Mononuclear cell (primary cell): ENCODE data around the gene BAG5. TPM values are rescaled to one million over a fixed set of nuclear protein-coding genes. Genes with fewer than 3 reads are reported as not detected.

ENCODE experiments used
- H3K27me3 ChIP-seq: 2 replicates; pipeline ENCODE4 v1.6.0; 2011; ENCODE audit warnings: low read length, control low read depth; ENCODE audit not compliant: insufficient read depth
- H3K4me1 ChIP-seq: 2 replicates; pipeline ENCODE4 v1.5.1; 2011; ENCODE audit warnings: mild to moderate bottlenecking, low read length, control low read depth; ENCODE audit not compliant: insufficient read depth
- H3K4me3 ChIP-seq: 2 replicates; pipeline ENCODE4 v1.5.1; 2011; ENCODE audit warnings: mild to moderate bottlenecking, low read length, moderate library complexity
- H3K9me3 ChIP-seq: 2 replicates; pipeline ENCODE4 v1.5.1; 2011; ENCODE audit warnings: low read depth, mild to moderate bottlenecking, control low read depth, low read length
- total RNA-seq: library from RNA; depleted of rRNA; stranded (reverse); fragments of >200 nt; gene quantifications from one replicate; pipeline ENCODE4 v1.2.3, GENCODE V29; 2012

BAG5 gene
- total RNA-seq, 1 donor = 45.8 TPM

DNA sequence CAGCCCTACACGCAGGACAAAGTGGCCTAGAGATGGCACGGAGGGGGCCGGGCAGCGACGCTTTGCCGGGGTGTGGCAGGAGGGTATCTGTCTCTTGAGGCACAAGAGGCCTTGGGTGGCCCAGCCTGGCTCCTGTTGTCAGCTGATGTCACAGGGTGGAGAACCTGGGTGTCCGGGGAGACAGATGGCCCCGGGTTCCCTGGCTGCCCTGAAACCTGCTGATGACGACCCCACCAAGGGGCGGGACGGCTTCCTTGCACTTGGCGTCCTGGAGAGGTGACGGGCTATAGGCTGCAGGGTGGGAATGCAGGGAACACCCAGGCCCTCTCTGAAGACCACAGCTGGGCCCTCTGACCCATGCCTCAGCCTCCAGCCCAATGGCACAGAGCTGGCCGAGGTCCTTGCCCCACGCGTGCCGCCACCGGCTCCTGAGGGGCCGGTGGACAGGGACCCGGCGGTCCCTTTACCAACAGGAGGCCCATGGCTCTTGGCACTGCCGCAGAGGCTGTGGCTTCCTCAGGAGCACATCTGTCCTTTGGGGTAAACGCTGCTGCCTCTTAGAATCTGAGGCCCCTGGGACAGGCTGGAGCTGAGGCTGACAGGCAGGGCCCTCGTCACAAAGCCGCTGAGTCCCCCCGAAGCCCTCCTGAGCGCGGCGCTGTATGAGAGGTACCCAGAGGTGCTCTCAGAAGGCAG lies 17.1 kb downstream of the BAG5 start:
- Histone ChIP-seq H3K4me1 (no peaks in the 10 kb centered on the region), H3K9me3 (no peaks in the 10 kb centered on the region), H3K4me3 (no peak overlapping the region), H3K27me3 (no peaks in the 10 kb centered on the region)

DNA sequence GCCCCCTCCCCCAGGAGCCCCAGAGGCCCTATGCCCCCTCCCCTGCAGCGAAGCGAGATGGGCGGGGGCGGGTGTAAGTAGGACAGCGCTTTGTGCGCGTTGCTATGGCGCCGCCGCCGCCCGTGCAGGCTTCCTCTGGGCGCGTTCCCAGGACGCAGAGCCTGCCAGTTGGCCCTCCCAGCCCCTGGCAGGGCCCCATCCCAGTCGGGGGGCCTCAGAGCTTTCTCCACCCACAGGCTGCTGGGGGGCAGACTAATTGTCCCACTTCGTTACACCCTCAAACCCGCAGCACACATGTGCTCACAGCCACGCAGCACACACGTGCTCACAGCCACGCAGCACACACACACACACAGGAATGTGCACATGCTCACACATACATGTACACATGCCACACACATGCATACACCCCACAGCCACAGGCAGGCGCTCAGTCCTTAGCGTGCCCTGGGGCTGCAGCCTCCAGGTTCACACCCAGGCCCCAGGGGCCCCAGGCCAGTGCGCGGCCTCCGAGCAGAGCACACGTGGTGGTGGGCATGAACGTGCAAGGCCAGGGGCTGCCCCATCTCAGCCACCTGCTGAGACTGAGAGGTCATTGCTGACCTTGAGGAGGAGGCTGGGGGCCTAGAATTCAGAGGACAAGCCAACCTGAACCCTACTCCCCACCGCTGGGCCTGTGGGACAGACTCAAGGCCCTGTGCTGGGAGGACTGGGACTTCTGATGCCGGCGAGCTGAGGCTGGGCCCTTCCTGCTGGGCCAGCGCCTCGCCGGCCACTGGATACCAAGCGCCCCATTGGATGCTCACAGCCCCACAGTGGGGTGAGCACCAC lies 17.9 kb downstream of the BAG5 start:
- no peak overlapping the region for H3K4me3 ChIP-seq
- H3K9me3 ChIP-seq = no peaks in the 10 kb centered on the region
- no peaks in the 10 kb centered on the region for H3K27me3 ChIP-seq
- H3K4me1 ChIP-seq = no peaks in the 10 kb centered on the region

DNA sequence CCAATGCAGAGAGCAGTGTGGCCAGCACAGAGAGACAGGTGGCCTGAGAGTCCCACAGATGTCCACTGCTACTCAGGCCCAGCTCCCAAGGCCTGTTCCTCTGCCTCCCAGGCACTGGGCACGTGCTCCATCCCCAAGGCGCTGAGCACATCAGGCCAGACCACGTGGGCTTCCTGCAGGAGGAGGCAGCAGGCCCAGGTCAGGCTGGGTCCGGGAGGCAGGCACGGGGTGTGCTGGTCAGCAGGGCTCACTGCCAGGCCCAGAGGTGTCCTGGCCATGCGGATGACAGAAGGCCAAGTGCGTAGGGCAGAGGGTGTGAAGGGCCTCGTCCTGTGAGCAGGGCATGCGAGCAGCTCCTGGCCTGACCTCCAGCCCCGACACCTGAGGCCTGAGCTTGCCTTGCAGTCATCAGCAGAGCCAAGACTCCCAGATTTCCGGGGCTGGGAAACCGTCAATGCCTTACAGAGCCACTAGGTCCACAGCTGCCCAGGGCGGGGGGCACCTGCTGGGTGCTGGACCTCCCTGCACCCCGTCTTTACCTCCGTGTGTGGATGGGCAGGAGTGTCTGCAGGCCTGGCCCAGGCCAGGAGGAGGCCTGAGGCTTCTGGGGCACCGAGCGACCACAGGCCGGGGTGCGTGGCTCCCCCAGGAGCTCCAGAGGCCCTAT lies 18.6 kb downstream of the BAG5 start:
- no peaks in the 10 kb centered on the region for H3K9me3 ChIP-seq
- no peaks in the 10 kb centered on the region for H3K4me1 ChIP-seq
- H3K4me3 ChIP-seq = no peak overlapping the region
- no peaks in the 10 kb centered on the region for H3K27me3 ChIP-seq

DNA sequence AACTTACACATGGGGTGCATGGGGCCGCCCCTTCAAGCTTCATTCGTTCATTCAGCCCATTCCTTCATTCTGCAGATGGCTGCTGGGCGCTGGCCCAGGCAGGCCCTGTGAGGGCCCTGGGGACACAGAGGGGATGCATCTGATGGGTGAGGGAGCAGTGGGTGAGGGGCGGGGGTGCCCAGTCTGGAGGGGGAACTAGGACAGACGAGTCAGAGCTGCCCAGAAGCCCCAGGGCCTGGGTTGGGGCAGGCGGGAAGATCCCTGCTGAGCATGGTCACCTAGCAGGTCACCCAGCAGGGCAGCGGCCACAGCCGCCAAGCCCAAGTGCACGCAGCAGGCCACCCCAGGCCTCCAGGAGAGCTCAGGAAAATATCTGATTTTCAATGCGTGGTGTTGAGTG lies 19.3 kb downstream of the BAG5 start:
- no peak overlapping the region for H3K4me3 ChIP-seq
- no peaks in the 10 kb centered on the region for H3K27me3 ChIP-seq
- H3K4me1 ChIP-seq = no peaks in the 10 kb centered on the region
- no peaks in the 10 kb centered on the region for H3K9me3 ChIP-seq

DNA sequence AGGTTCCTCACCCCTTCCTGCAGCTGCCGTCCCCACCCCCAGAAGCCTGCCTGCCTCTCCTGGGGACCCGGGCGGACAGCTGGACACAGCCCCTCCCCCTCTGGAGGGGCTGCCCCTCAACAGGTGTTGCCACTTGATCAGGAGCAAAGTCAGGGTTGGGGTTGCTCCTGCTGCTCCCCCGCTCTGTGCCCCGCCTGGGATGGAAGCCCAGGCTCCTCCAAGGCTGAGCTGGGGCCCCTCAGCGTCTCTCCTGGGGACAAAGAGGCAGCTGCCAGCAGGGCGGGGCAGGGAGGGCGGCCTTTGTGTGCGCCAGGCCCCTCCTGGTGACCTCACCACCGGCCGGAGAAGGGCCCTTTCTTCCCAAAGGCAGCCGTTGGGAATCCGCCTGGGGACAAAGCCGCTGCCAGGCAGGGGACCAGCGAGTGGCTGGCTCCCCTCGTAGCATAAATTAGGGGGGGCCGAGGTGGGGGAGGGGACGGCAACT lies 19.8 kb downstream of the BAG5 start:
- Histone ChIP-seq H3K9me3 (no peaks in the 10 kb centered on the region), H3K4me3 (no peak overlapping the region), H3K27me3 (no peaks in the 10 kb centered on the region), H3K4me1 (no peaks in the 10 kb centered on the region)

DNA sequence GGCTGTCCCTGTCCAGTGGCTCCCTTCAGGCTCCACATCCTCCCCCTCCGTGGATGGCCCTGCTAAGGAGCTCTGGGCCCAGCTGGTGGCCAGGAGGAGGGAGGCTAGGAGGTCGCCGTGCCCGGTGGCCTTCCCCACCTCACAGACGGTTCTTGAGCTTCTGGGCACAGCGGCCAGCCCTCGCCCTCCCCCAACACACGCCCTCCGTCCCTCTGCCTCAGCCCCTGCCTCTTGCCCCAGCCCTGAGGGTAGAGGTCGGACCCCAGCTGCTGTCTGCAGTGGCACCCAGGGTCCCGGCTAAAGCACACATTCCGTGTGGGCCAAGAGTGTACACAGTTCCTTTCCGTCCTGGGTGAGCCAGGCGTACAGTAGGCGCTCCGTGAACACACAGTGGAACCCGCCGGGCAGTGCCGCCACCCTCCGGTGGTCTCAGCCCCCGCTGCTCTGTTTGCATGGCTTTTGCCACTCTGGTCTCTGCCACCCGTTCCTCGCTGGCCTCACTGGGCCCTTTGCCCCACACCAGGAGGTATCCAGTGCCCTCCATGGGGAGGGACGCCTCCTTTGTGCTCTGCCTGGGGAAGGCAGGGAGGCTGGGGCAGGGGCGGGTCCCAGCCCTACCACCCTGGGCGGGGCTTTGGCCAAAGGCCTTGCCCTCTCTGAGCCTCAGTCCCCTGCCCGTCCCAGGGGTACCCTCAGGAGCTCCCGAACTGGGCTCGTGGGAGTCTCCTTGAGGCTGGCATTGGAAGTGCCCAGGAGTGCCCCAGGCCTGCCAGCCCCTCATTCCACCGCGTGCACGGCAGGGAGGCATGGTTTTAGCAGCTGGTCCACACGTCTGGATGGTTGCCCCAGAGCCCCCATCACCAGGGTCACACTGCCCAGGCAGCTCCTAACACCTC lies 20.5 kb downstream of the BAG5 start:
- no peaks in the 10 kb centered on the region for H3K9me3 ChIP-seq
- no peaks in the 10 kb centered on the region for H3K27me3 ChIP-seq
- no peak overlapping the region for H3K4me3 ChIP-seq
- no peaks in the 10 kb centered on the region for H3K4me1 ChIP-seq

DNA sequence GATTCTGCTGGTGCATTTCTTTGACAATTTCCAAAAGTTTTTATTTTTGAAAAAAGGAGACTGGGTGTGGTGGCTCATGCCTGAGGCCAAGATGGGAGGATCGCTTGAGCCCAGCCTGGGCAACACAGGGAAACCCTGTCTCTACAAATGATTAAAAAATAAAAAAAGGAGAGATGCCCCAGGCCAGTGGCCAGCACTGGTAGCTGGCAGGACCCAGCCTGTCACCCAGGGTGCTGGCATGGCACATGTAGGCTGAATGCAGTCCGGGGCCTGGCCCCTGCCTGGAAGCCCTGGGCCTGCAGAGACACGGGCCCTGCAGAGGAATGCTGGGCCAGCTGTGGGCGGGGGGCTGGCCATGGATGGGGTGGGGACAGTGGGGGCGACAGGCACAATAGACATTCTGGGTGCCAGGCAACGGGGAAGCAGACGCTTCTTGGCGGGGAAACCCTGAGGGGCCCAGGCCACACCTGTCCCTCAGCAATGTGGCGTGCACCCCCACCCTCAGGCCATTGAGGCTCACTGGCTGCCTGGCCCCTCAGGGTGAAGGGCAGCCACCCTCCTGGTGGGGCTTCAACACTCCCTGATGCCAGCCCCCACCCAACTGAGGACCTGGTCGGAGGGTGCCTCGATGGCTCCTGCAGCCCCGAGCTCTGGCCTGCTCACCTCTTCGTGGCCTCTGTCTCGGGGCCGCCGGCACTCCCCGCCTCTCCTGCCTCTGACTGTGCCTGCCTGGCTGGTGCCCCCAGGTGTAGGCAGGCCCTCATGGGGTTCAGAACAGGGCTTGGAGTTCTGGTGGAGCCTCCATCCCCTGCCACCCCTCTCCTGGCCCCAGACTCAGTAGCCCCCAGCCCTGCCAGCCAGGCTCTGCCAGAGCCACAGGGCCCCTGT lies 21.4 kb downstream of the BAG5 start:
- Histone ChIP-seq H3K4me1 (no peaks in the 10 kb centered on the region), H3K4me3 (no peak overlapping the region), H3K27me3 (no peaks in the 10 kb centered on the region), H3K9me3 (no peaks in the 10 kb centered on the region)

DNA sequence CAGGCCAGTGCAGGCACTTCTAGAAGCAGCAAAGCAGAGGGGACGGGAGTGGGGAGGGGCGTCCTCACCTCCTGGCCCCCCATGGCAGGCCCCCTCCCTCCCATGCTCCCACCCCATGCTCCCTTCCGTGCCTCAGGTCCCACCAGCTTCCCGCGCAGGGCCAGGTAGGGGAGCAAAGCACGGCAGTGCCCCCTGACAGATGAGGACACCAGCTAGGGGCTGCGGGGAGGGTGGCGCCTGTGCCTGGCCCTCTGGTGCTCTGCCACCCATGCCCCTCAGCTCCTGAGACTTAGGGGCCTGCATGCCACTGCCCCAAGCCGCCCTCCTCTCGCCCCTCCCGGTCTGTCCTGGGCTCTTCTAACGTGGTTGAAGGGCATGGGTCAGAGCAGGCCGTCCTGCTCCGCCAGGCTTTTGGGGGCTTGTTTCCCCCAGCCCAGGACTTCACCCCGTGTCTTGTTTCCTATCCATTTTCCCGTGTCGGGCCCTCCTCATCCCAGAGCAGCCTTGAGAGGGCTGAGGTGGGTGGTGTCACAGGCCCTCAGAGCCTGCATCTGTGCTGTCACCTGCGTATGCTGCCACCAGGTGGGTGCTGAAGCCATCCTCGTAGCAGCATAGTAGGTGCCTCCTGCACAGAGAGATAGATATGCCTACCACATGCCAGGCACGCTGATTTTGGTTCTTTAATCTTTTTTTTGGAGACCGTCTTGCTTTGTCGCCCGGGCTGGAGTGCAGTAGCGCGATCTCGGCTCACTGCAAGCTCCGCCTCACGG lies 23.2 kb downstream of the BAG5 start:
- Histone ChIP-seq H3K9me3 (no peaks in the 10 kb centered on the region), H3K4me1 (no peaks in the 10 kb centered on the region), H3K4me3 (no peak overlapping the region), H3K27me3 (no peaks in the 10 kb centered on the region)

DNA sequence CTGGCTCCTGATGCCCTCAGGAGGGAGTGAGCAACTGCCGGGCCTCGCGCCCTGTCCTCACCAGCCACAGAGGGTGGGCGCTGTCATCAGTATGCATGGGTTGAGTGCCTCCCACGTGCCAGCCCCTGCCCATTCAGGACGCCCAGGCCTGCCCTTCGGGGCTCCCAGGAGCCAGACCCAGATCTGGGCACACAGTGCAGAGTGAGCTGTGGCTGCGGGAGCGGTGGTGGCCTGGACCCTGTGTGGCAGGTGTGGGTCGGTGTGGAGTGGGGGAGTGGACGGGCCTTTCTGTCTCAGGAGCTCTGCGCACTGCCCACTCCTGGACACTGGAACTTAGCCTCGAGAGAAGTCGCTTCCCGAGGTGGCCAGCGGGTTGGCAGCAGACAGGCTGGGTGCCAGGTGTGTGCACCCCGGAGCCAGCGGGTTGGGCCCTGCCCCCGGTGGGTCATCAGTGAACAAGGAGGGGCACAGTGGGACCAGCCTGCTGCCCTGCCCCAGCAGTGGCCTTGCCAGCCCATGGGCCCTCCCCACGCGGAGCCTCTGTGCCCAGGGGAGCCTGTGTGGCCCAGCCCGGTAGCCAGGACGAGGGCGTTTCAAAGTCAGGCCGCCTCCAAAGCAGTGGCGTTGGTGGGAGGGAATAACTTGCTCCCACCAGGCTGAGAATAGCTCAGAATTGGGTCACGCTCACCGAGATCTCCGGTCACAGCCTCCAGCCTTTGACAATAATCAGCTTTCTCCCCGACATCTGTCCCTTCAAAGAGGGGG lies 24.0 kb downstream of the BAG5 start:
- no peaks in the 10 kb centered on the region for H3K9me3 ChIP-seq
- H3K27me3 ChIP-seq = no peaks in the 10 kb centered on the region
- no peak overlapping the region for H3K4me3 ChIP-seq

DNA sequence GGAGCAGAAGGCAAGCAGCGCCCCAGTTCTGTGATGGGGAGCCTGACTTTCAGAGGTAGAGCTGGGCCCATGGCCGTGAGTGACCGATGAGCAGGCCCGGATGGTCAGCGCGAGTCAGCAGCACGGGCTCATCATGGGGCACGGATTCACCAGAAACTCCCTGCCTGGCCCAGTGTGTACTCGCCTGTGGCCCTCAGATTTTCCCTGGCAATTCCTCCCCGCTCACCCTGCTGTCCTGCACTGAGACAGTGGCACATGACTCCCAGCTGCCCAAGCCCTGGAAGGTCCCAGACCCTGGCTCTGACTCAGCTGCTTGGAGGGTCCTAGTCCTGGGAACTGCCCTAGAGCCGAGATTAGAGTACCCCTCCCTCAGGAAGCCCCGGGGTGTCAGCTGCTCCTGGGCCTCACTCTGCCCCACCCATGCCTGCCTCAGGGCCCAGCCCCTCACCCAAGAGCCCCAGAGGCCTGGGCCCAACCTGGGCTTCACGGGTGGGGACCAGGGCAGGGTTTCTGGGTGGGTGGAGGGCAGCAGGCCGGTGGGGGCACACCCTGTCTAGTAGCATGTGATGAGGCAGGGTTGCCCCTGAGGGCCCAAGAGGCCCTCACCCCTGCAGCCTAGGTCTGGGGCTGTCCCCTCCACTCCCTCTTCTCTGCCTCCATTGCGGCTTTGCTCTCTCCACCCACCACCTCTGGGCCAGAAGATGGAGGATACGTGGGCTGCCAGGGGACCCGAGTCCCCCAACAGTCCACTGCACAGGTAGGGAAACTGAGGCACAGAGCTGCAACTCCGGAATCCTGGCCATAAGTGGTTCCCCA lies 25.1 kb downstream of the BAG5 start:
- Histone ChIP-seq H3K4me3 (no peak overlapping the region), H3K27me3 (no peaks in the 10 kb centered on the region)

More for the DNA sequence above, 24.0 kb downstream of the BAG5 start:
- no peaks in the 10 kb centered on the region for H3K4me1 ChIP-seq

DNA sequence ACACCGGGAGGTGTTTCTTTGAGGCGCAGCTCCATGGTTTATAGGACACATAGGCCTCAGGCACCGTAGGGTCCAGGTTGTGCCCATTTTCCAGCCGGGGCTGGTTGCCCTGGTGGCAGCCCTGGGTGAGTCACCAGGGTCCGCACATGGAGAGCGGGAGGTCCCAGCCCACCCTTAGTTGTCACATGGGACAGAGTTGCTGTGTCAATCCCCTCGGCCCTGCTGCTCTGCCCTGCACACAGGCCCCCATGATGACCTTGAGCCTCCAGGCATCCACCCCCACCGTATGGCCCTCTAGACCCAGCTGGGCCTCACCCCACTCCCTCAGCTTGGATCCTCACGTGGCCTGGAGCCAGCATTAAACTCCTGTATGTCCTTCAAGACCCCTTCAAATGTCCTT lies 25.8 kb downstream of the BAG5 start:
- H3K9me3 ChIP-seq = no peaks in the 10 kb centered on the region

More for the DNA sequence above, 25.1 kb downstream of the BAG5 start:
- no peaks in the 10 kb centered on the region for H3K9me3 ChIP-seq
- H3K4me1 ChIP-seq = no peaks in the 10 kb centered on the region

More for the DNA sequence above, 25.8 kb downstream of the BAG5 start:
- Histone ChIP-seq H3K4me3 (no peak overlapping the region), H3K27me3 (no peaks in the 10 kb centered on the region), H3K4me1 (no peaks in the 10 kb centered on the region)
